SK-N-MC (cell line): ENCODE data around the gene NLGN1.

Source experiments
- EZH2 ChIP-seq: fragments of 200-600 bp; sonication (generic); IDR thresholded peaks from one replicate; pipeline ENCODE4 v1.6.1; 2017; ENCODE audit warnings: antibody characterized with exemption
- FOXP2 ChIP-seq: optimal IDR thresholded peaks from 2 replicates; pipeline ENCODE3; 2011; ENCODE audit warnings: mild to moderate bottlenecking, moderate library complexity; ENCODE audit not compliant: insufficient read depth; ENCODE audit errors: extremely low read length, control extremely low read depth
- POLR2AphosphoS5 ChIP-seq: IDR thresholded peaks from 2 replicates; pipeline ENCODE4 v1.6.1; 2012; ENCODE audit warnings: mild to moderate bottlenecking, low read depth, low read length, borderline replicate concordance

DNA sequence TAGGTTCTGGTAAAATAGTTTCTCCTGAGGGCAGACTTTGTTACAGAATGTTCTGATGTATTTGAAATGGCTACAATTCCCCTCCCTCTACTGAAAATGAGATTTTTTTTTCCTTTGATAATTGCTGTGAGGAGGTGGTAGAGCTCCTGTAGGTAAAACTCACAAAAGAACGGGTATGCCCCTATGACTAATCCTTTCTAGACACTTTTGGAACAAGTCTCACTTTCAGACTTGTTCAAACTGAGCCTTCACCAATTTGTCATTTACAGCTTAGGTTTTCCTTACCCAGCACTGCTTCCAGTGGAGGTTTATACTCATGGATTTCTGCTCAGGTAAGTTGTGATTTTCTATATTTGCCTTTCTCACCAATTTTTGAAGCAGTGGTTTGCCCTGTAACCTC lies 115.6 kb downstream of the NLGN1 start:
- no peak for TF ChIP-seq EZH2
- no peak for TF ChIP-seq POLR2AphosphoS5
- no peak for TF ChIP-seq FOXP2
